HepG2 (cell line): Measurements from ENCODE around the gene HLA-DOA.

Experiments
- BHLHE40 ChIP-seq: IDR thresholded peaks from 2 replicates; pipeline ENCODE4 v1.6.1; 2011; ENCODE audit warnings: low read length, improper control_type of control experiment
- GTF2F1 ChIP-seq: fragments of 150-350 bp; IDR thresholded peaks from 2 replicates; pipeline ENCODE4 v1.6.1; 2014; ENCODE audit warnings: low read length
- GTF3A ChIP-seq: sonication (generic); formaldehyde crosslinking; conservative IDR thresholded peaks from 2 replicates; pipeline ENCODE4 v1.4.0; 2020; ENCODE audit warnings: mild to moderate bottlenecking, missing genetic modification reagents
- HDAC2 ChIP-seq: sonication (generic); formaldehyde crosslinking; IDR thresholded peaks from 2 replicates; pipeline ENCODE4 v1.4.0; 2020; ENCODE audit warnings: missing genetic modification reagents
- MYC ChIP-seq: sonication (generic); formaldehyde crosslinking; IDR thresholded peaks from 2 replicates; pipeline ENCODE4 v1.9.0; 2021; ENCODE audit warnings: missing genetic modification reagents, borderline replicate concordance
- POLR2A ChIP-seq, 2 experiments: IDR thresholded peaks; 2 replicates each; pipeline ENCODE4 v1.6.1; 2011; ENCODE audit warnings: low read depth in 2 of 2, low read length in 2 of 2, mild to moderate bottlenecking in 1 of 2, moderate library complexity in 1 of 2; ENCODE audit not compliant: insufficient read depth in 1 of 2
- XRCC5 ChIP-seq: fragments of 200-400 bp; formaldehyde crosslinking; optimal IDR thresholded peaks from 2 replicates; pipeline ENCODE3; 2017; ENCODE audit warnings: mild to moderate bottlenecking, low read length
- ZNF350 ChIP-seq: sonication (generic); formaldehyde crosslinking; IDR thresholded peaks from 2 replicates; pipeline ENCODE4 v1.4.0; 2020; ENCODE audit warnings: mild to moderate bottlenecking, low read depth, missing genetic modification reagents, borderline replicate concordance
- ZNF577 ChIP-seq: sonication (generic); formaldehyde crosslinking; IDR thresholded peaks from 2 replicates; pipeline ENCODE4 v1.4.0; 2020; ENCODE audit warnings: mild to moderate bottlenecking, low read depth, missing genetic modification reagents, borderline replicate concordance
- TF ChIP-seq, protein P1 (sequence below): sonication (generic); formaldehyde crosslinking; IDR thresholded peaks from 2 replicates; pipeline ENCODE4 v1.5.0; 2020; ENCODE audit warnings: mild to moderate bottlenecking, missing genetic modification reagents, moderate library complexity
- TF ChIP-seq, protein P2 (sequence below): sonication (generic); formaldehyde crosslinking; IDR thresholded peaks from 2 replicates; pipeline ENCODE4 v1.8.1; 2022; ENCODE audit warnings: low read depth, mild to moderate bottlenecking, missing genetic modification reagents
- TF ChIP-seq, protein P3 (sequence below): sonication (generic); formaldehyde crosslinking; IDR thresholded peaks from 2 replicates; pipeline ENCODE4 v1.4.0; 2020; ENCODE audit warnings: missing genetic modification reagents
- TF ChIP-seq, protein P4 (sequence below): sonication (generic); formaldehyde crosslinking; IDR thresholded peaks from 2 replicates; pipeline ENCODE4 v1.4.0; 2020; ENCODE audit warnings: missing genetic modification reagents
- TF ChIP-seq, protein P5 (sequence below): sonication (generic); formaldehyde crosslinking; IDR thresholded peaks from 2 replicates; pipeline ENCODE4 v1.4.0; 2020; ENCODE audit warnings: missing genetic modification reagents

DNA sequence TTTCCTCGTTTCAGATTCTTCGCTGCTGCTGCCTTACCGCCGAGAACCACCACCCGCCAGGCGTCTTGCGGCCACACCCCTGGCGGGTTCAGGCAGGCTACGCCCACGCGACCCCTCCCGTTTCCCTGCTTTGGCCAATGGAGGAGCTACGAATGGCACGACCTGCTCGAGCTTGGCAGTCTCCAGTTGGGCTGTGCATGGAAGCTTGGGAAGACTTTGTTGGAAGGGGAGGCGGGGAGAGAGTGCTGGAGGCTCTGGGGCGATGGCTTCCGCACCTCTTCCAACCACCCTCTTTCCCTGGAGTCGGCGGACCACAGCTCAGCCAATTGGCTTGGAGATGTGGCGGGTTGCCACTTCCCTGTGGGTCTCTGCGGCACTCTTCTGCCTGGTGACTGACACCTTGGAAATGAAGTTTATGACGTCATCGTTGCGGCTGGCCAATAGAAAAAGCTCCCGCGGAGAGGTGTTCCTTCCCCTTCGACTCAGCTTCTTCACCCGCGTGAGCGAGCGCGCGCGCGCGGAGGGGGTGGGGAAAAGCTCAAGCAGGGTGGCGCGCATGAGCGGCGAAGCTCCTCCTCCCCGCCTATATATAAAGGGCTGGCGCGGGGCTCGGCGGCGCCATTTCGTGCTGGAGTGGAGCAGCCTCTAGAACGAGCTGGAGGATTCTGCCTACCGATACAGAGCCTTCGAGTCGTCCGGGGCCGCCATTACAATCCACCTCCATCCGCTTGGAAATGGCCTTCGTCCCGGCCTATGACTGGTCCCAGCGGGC is 37.6 kb downstream of the HLA-DOA start:
- TF ChIP-seq ZNF350 (CRISPR knock-in tag) (peak; percentile 74; the same call in 1 of the 2 replicates), HDAC2 (CRISPR knock-in tag) (no peak; the same call in none of the 2 replicates), POLR2A (IDR thresholded peaks at IDR 0.05; ENCODE audit: insufficient read depth in 1 of 2, low read depth in 2 of 2, low read length in 2 of 2) (peak in 1 of 2 experiments; percentile 100; a peak in 2 of 4 replicates), GTF2F1 (peak; percentile 99), ZNF577 (no peak), XRCC5 (peak; percentile 45), BHLHE40 (no peak; the same call in 1 of the 2 replicates), GTF3A (0 out of 2 replicates have a peak, but pooled peaks have one; percentile 20), MYC (CRISPR knock-in tag) (peak; percentile 18)
- TF ChIP-seq, protein P1, sequence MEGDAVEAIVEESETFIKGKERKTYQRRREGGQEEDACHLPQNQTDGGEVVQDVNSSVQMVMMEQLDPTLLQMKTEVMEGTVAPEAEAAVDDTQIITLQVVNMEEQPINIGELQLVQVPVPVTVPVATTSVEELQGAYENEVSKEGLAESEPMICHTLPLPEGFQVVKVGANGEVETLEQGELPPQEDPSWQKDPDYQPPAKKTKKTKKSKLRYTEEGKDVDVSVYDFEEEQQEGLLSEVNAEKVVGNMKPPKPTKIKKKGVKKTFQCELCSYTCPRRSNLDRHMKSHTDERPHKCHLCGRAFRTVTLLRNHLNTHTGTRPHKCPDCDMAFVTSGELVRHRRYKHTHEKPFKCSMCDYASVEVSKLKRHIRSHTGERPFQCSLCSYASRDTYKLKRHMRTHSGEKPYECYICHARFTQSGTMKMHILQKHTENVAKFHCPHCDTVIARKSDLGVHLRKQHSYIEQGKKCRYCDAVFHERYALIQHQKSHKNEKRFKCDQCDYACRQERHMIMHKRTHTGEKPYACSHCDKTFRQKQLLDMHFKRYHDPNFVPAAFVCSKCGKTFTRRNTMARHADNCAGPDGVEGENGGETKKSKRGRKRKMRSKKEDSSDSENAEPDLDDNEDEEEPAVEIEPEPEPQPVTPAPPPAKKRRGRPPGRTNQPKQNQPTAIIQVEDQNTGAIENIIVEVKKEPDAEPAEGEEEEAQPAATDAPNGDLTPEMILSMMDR (CRISPR knock-in tag), result 0 out of 2 replicates have a peak, but pooled peaks have one; percentile 17
- TF ChIP-seq, protein P2, sequence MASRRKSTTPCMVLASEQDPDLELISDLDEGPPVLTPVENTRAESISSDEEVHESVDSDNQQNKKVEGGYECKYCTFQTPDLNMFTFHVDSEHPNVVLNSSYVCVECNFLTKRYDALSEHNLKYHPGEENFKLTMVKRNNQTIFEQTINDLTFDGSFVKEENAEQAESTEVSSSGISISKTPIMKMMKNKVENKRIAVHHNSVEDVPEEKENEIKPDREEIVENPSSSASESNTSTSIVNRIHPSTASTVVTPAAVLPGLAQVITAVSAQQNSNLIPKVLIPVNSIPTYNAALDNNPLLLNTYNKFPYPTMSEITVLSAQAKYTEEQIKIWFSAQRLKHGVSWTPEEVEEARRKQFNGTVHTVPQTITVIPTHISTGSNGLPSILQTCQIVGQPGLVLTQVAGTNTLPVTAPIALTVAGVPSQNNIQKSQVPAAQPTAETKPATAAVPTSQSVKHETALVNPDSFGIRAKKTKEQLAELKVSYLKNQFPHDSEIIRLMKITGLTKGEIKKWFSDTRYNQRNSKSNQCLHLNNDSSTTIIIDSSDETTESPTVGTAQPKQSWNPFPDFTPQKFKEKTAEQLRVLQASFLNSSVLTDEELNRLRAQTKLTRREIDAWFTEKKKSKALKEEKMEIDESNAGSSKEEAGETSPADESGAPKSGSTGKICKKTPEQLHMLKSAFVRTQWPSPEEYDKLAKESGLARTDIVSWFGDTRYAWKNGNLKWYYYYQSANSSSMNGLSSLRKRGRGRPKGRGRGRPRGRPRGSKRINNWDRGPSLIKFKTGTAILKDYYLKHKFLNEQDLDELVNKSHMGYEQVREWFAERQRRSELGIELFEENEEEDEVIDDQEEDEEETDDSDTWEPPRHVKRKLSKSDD, result peak; percentile 53
- TF ChIP-seq, protein P3, sequence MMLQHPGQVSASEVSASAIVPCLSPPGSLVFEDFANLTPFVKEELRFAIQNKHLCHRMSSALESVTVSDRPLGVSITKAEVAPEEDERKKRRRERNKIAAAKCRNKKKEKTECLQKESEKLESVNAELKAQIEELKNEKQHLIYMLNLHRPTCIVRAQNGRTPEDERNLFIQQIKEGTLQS (CRISPR knock-in tag), result peak; percentile 72
- TF ChIP-seq, protein P4, sequence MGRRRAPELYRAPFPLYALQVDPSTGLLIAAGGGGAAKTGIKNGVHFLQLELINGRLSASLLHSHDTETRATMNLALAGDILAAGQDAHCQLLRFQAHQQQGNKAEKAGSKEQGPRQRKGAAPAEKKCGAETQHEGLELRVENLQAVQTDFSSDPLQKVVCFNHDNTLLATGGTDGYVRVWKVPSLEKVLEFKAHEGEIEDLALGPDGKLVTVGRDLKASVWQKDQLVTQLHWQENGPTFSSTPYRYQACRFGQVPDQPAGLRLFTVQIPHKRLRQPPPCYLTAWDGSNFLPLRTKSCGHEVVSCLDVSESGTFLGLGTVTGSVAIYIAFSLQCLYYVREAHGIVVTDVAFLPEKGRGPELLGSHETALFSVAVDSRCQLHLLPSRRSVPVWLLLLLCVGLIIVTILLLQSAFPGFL (CRISPR knock-in tag), result no peak; the same call in 1 of the 2 replicates
- TF ChIP-seq, protein P5, sequence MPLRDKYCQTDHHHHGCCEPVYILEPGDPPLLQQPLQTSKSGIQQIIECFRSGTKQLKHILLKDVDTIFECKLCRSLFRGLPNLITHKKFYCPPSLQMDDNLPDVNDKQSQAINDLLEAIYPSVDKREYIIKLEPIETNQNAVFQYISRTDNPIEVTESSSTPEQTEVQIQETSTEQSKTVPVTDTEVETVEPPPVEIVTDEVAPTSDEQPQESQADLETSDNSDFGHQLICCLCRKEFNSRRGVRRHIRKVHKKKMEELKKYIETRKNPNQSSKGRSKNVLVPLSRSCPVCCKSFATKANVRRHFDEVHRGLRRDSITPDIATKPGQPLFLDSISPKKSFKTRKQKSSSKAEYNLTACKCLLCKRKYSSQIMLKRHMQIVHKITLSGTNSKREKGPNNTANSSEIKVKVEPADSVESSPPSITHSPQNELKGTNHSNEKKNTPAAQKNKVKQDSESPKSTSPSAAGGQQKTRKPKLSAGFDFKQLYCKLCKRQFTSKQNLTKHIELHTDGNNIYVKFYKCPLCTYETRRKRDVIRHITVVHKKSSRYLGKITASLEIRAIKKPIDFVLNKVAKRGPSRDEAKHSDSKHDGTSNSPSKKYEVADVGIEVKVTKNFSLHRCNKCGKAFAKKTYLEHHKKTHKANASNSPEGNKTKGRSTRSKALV (CRISPR knock-in tag), result peak; percentile 87
